Measurements from ENCODE around the gene LONP1. TPM values are rescaled to one million over a fixed set of nuclear protein-coding genes. Genes with fewer than 3 reads are reported as not detected.

The LONP1 gene
- total RNA-seq, 1 experiment from 2014 or later: 113 TPM

GRCh38 chr19:5676772-5677105 is 43.2 kb downstream of the LONP1 start:
- Histone ChIP-seq H3K27me3 (ENCODE audit: insufficient read depth, low read length) (no peaks in the 10 kb centered on the region), H2BK5ac (ENCODE audit: insufficient read length, low read length) (no peak overlapping the region), H3T11ph (ENCODE audit: low read length) (no peak overlapping the region), H3K9ac (ENCODE audit: extremely low read depth, insufficient read length, low read length) (no peak overlapping the region), H3K18ac (ENCODE audit: insufficient read length, low read depth, low read length) (no peak overlapping the region), H4K8ac (replicated peaks; ENCODE audit: insufficient read length, low read depth, low read length) (no peak overlapping the region), H2AK5ac (ENCODE audit: insufficient read length, low read length) (no peak overlapping the region), H3K4ac (ENCODE audit: low read depth, low read length) (no peak overlapping the region), H3K23me2 (ENCODE audit: insufficient read length, low read depth, low read length, poor library complexity, severe bottlenecking) (peaks cover 13% of the 10 kb centered on the region), H2BK120ac (ENCODE audit: low read depth, low read length, poor library complexity, severe bottlenecking) (no peak overlapping the region), H3K27ac (ENCODE audit: insufficient read length, low read depth, low read length) (no peak overlapping the region), H2AFZ (ENCODE audit: low read length) (no peak overlapping the region), H3K56ac (ENCODE audit: insufficient read length, low read depth, low read length) (no peak overlapping the region), H4K5ac (ENCODE audit: insufficient read length, low read depth, low read length) (no peak overlapping the region), H3K79me1 (ENCODE audit: insufficient read depth, low read depth, low read length, poor library complexity, severe bottlenecking) (no peaks in the 10 kb centered on the region), H3K4me2 (ENCODE audit: insufficient read depth, insufficient read length, low read length) (no peak overlapping the region), H2BK12ac (ENCODE audit: insufficient read length, low read depth, low read length) (no peak overlapping the region), H3K4me1 (ENCODE audit: insufficient read depth, low read length) (no peaks in the 10 kb centered on the region; the same call in 1 of the 2 replicates), H3K9me3 (ENCODE audit: control insufficient read depth, low read depth, low read length) (no peaks in the 10 kb centered on the region), H3K23ac (ENCODE audit: insufficient read length, low read depth, low read length) (no peak overlapping the region), H2BK20ac (ENCODE audit: low read depth, low read length, poor library complexity, severe bottlenecking) (no peak overlapping the region), H3K79me2 (ENCODE audit: insufficient read depth, low read length) (no peaks in the 10 kb centered on the region), H4K91ac (ENCODE audit: insufficient read length, low read depth, low read length) (no peak overlapping the region), H4K20me1 (ENCODE audit: control insufficient read depth, insufficient read depth, insufficient read length) (no peaks in the 10 kb centered on the region), H2BK15ac (ENCODE audit: low read depth, low read length) (no peak overlapping the region), H3K14ac (ENCODE audit: insufficient read depth, low read length) (no peak overlapping the region)
- peaks cover 4% of the 10 kb centered on the region for H3K27me3 Mint-ChIP-seq (ENCODE audit: low read depth)
- DNase-seq: no peak
- H3K9me3 Mint-ChIP-seq: peaks cover 0 to 2% of the 10 kb centered on the region in 2 experiments; a peak in 2 of 5 replicates
- TF ChIP-seq, protein P1, sequence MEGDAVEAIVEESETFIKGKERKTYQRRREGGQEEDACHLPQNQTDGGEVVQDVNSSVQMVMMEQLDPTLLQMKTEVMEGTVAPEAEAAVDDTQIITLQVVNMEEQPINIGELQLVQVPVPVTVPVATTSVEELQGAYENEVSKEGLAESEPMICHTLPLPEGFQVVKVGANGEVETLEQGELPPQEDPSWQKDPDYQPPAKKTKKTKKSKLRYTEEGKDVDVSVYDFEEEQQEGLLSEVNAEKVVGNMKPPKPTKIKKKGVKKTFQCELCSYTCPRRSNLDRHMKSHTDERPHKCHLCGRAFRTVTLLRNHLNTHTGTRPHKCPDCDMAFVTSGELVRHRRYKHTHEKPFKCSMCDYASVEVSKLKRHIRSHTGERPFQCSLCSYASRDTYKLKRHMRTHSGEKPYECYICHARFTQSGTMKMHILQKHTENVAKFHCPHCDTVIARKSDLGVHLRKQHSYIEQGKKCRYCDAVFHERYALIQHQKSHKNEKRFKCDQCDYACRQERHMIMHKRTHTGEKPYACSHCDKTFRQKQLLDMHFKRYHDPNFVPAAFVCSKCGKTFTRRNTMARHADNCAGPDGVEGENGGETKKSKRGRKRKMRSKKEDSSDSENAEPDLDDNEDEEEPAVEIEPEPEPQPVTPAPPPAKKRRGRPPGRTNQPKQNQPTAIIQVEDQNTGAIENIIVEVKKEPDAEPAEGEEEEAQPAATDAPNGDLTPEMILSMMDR (conservative IDR thresholded peaks at IDR 0.05): no peak
- peaks cover 15 to 23% of the 10 kb centered on the region in 2 experiments for H3K4me1 Mint-ChIP-seq
- no peak overlapping the region for H3K4me3 Mint-ChIP-seq
- peak overlapping the region in 2 of 3 experiments; percentile 78 to 91; a peak in 2 of 7 replicates for H3K27ac Mint-ChIP-seq
- peaks cover 6 to 17% (median 9%) of the 10 kb centered on the region in 3 experiments; a peak in 5 of 7 replicates for H3K36me3 Mint-ChIP-seq (ENCODE audit: insufficient read depth in 1 of 3, low read depth in 3 of 3)
- WGBS (ENCODE audit: extremely low coverage, insufficient read length, low lambda C conversion rate): no CpG with 5 or more reads among the region's 13 CpGs
